Stimulated activated CD8-positive, alpha-beta memory T cell treated with anti-CD3 and anti-CD28 coated beads, Interleukin-2, amount 100 ng/mL, for 48 hours (primary cell): ENCODE results near the gene CPLX1.
"Not testable (repeated sequence)": the region's sequence is repeated elsewhere in the genome, so short reads cannot be mapped to it uniquely, and the experiment has no call there.

Experiments
- DNase-seq, 2 donors: peaks; one replicate each; pipeline ENCODE4 v3.0.0-alpha.2; 2020; ENCODE audit warnings: low read depth in 2 of 2

CPLX1 gene

DNA sequence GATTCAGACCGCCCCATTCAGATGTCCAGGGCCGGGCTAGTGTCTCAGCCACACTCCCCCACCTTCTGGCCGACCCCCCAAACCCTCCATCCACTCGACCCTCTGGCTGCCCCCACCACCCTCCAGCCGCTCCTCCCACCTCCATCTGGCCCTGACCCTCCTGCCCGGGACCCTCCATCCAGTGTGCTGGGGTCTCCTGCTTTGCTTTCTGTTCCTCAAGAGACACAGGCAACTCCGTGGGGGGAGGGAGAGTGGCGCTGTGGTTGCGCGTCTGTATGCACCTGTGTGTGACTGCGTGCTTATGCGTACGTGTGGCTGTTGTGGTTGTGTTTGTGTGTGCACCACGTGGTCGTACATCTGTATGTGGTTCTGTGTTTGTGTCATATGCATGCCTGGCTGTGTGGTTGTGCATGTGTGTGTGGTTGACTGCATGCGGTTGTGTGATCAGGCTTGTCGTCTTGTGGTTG is 33.3 kb downstream of the CPLX1 start:
- DNase-seq, result no peak

DNA sequence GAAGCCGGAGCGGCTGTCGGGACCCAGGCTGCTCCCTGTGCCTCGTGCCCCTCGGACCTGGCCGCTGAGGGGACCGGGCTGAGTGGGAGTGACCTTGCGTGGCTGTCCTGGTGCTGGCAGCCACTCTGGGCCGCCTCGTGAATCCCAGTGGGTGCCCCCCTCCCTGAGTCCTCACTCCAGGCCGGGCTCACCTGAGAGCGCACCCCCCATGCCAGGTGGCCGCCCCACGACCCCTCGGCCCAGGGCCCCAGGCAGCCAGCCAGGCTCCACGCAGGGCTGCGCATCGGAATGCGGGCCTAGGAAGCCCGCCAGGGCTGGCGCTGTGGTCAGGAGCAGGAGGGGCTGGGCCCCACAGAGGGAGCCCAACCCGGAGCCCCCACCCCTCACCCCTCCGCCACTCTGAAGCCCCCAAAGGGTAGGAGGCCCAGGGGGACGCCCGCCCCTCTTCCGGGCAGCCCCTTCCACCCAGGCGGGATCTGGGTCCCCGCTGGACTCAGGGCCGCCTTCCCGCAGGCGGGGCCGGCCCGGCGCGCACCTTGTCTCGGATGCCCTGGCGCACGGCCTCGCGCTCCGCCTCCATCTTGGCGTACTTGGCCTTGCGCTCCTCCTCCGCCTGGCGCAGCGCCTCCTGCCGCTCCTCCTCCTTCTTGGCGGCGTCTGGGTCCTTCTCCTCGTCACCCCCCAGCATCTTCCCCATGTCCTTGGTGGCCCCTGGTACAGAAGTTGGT is 33.9 kb downstream of the CPLX1 start:
- peak in 1 of 2 donors; percentile 34 for DNase-seq

- DNase-seq, result no peak
These were observed 34.6 kb downstream of the CPLX1 start for GRCh38 chr4:791252-791897.

DNA sequence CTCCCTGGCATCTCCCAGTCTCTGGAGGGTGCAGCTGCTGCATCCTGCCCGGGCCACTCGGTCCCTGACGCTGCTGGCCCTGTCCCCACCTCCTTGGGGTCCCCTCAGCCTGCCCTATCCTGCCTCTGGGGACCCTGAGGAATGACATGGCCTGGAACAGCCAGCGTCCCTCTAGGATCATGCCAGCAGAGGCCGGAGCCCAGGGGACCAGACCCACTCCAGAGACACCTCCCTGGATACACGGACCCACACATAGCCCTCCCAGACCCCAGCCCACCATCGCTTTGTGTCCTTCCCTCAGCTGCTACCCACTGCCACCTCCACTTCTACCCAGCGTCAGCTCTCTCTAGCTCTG is 35.5 kb downstream of the CPLX1 start:
- DNase-seq, result no peak

- DNase-seq, result no peak
These were observed 36.1 kb downstream of the CPLX1 start for GRCh38 chr4:789571-790465.

DNA sequence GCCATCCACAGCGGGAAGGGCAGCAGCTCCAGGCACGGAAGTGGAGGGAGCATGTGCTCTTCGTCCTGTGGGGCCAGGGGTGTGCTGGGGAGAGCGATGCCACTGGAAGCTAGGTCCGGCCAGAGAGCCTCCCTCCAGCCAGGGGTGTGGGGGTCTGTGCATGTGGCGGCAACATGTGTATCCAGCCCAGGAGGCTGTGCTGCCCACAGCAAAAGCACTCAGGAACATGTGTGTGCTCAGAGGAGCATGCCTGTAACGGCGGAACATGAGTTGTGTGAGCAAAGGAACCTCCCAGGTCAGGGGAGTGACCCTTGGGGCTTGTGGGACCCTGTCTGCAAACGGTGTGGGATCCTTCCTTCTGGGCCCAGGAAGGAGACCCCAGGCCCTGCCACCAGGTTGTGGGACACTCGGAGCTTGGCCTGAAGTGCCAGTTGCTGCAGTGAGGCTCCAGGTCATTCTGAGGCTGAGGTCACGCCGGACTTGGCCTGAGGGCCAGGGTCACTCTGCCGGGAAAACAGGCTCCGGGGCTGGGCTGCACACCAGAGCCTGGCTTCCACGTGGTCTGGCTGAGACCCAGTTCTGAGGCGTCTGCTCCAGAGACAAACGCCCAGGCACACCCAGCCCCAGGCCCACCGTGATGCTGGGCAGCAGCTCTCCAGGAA is 37.2 kb downstream of the CPLX1 start:
- DNase-seq, result no peak

DNA sequence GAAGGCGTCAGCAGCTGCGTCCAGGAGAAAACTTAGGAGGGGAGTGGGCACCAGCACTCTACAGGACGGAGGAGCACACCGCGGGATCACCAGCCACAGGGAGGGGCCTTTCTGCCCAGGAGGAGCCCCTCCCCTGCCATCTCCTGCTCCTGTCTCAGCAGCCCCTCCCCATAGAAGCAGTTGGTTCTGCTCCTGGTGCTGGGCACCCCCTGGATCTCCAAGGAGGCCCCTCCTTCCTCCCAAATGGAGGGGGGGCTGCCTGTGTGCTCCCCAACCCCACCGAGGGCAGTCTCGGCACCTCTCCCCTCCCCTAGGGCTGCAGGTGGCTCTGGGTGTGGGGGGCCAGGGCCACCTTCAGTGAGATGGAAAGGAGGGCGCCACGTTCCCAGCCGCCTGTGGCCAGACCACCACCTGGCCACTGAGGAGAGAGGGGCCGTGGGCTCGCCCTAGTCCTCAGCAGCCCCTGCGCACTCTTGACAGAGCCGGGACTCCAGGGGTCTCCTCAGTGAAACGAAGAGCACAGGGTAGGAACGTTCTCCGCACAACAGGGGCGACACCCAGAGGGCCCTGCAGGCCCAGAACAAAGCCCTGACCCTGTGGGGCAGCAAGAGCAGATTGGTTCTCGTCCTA is 37.8 kb downstream of the CPLX1 start:
- no peak for DNase-seq

- DNase-seq, result no peak
These were observed 38.4 kb downstream of the CPLX1 start for GRCh38 chr4:787561-787981.

- no peak for DNase-seq
These were observed 39.0 kb downstream of the CPLX1 start for GRCh38 chr4:786861-787300.

DNA sequence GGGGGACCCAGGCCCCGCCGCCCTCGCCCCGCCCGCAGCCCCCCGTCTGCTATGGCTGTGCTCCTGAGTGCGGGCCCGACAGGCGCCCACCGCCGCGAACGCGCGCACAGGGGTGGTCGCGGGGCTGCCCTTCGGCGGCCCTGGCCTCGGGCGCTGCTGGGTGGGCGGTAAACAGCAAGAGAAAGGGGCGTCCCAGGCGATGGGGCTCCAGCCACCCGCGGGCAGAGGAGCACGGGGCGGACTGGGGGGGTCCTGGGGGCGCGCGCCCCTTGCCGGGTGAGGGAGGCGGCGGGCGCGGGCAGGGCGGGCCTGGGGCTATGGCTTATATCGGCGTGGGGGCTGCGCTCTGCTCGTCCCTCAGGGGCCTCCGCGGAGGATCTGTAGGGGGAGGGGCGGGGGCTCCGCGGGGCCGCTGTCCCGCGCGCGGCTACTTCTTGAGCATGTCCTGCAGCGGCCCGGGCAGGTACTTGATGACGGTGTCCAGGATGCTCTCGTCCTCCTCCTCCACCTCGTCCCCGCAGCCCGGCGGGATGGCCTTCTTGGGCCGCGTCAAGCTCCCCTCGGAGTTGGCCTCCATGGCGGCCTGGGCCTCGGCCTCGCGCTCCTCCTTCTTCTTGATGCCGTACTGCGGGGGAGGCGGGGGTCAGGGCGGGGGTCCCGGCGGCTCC is 39.7 kb downstream of the CPLX1 start:
- no peak for DNase-seq

GRCh38 chr4:785332-786073 is 40.4 kb downstream of the CPLX1 start:
- DNase-seq, result no peak

DNA sequence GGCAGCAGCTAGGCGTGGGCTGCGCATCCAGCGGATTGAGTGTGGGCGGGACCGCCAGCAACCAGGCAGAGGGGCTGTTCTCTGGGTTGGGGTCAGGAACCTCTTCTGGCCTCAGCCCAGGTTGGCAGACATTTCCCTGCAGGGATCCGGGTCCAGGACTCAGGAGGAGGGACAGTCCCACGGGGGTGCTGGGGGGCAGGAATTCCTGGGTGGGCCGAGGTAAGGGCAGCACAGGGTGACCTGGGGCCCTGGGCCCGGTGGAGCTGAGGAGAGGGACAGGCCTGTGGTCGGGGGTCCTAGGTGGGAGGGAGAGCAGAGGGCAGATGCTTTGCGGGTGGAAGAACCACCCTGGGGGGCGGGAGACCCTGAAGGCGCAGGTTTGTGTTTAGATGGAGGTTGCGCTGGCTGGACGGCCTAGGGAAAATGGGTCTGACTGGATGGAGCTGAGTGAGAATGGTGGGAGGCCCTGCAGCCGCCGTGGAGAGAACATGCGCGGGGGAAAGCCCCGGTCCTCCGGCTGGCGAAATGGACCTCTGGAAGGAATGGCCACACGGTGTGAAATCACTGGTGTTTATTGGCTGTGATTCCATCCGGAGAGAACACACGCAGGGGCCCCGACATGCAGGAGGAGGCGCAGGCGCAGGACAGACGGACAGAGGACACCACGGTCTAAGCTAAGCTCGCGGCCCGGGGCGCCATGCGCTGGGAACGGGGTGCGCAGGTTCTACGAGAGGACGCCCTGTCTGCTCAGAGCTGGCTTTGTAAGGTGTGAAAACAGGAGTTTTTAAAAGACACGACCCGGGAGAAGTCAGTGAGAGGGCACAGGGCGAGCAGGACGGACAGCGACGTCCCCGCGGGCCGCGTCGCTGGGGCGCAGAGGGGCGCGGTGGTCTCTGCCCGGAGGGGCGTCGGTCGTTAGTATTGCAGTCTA is 41.3 kb downstream of the CPLX1 start:
- DNase-seq, result no peak

DNA sequence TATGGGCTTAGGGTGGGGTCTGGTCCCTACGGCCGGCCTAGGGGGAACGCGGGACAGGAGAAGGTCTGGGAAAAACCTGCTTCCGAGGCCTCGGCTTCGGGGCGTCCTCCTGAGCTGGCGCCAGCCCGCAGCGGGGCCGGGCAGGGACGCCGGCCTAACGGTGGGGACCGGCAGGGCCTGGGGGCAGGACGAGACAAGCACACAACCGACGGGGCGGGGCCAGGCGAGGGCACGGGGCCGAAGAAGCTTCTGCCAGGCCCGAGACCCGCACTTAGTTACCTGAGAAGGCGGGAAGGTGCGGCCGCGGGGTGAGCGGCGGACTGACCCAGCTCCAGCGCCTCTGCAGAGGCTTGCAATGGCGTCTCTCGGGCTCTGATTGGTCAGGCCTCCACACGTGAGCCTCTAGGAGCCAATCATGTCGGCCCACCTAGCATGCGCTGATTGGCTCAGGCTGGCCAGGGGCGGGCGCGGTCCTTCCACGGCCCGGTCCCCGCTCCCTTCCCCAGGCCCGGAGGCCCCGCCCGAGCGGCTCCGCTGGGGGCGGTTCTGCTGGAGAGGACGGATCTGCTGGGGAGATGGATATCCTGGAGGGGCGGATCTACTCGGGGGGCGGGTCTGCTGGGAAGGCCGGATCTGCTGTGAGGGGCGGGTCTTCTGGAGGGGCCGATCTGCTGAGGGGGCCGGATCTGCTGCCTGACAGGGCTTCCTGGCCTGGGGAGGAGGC is 44.3 kb downstream of the CPLX1 start:
- peak; percentile 98 for DNase-seq

GRCh38 chr4:780716-781492 is 45.0 kb downstream of the CPLX1 start:
- DNase-seq, result no peak

GRCh38 chr4:780255-780654 is 45.7 kb downstream of the CPLX1 start:
- DNase-seq, result not testable (repeated sequence)

DNA sequence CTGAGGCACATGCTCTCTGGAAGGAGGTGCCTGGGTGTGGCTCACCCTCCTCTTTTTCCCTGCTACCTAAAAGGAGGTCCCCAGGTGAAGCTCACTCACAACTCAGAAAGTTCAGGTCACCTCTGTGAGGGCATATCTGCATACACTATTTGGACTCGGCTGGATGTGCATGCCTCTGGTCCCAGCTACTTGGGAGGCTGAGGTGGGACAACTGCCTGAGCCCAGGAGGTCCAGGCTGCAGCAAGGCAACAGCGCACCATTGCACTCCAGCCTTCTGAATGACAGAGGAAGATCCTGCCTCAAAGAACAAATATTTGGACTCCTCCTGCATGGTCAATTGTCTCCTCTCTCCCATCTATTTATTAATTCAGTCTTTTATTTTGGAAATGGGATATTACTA is 46.4 kb downstream of the CPLX1 start:
- DNase-seq, result no peak

DNA sequence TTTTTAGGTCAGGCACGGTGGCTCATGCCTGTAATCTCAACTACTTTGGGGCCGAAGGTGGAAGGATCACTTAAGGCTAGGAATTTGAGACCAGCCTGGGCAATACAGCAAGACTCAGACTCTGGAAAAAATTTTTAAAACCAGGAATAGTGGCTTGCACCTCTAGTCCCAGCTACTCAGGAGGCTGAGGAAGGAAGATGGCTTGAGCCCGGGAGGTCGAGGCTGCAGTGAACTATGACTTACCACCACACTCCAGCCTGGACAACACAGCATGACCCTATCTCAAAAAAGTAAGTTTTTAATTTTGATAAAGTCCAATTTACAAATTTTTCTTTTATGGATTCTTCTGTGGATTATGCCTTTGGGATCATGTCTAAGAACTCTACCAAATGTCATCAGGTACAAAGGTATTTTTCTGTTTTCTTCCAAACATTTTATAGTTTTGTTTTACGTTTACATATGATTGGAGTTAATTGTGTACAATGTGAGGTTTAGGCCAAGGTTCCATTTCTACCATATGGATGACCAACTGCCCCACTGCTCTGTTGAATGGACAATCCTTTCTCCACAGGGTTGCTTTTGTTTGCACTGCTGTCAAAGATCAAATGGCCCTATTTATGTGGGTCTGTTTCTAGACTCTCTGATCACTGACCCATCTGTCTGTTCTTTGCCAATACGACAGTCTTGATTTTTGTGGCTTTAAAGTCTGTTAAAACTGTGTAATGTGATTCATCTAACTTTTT is 48.2 kb downstream of the CPLX1 start:
- DNase-seq, result no peak
